A673 (cell line): ENCODE results near the gene FRMD1. TPM values are rescaled to one million over a fixed set of nuclear protein-coding genes. Genes with fewer than 3 reads are reported as not detected.

Experiments used
- BruUV-seq: library from RNA; stranded (reverse); fragments of 400-500 nt; replicated peaks from 2 replicates; lab custom pipeline; 2021; lab: Mats Ljungman, UMichigan
- CTCF ChIA-PET: fragments of 300-600 bp; sonication (Branson Sonifier 250); formaldehyde crosslinking; loops from one replicate; lab custom pipeline; 2022; ENCODE audit warnings: antibody characterized with exemption; lab: Charles Lee
- POLR2A ChIA-PET: fragments of 300-600 bp; sonication (Branson Sonifier 250); formaldehyde crosslinking; loops from one replicate; lab custom pipeline; 2022; ENCODE audit warnings: antibody characterized with exemption; ENCODE audit not compliant: low non-redundant PET; lab: Charles Lee
- DNase-seq: peaks from one replicate; pipeline ENCODE4 v3.0.0-alpha.2; 2015; ENCODE audit warnings: low spot score
- H3K27ac ChIP-seq: fragments of 200-600 bp; sonication (generic); 2 replicates; pipeline ENCODE4 v1.5.1; 2016; ENCODE audit warnings: mixed run types, low read depth, mild to moderate bottlenecking, mixed read lengths, antibody characterized with exemption, low read length; ENCODE audit not compliant: poor library complexity, severe bottlenecking
- H3K27me3 ChIP-seq: fragments of 200-600 bp; sonication (generic); replicated peaks from 2 replicates; pipeline ENCODE4 v1.6.1; 2017; ENCODE audit warnings: mixed run types, low read depth, mild to moderate bottlenecking, mixed read lengths, antibody characterized with exemption, low read length; ENCODE audit not compliant: insufficient read depth, poor library complexity
- H3K36me3 ChIP-seq: fragments of 200-600 bp; sonication (generic); 2 replicates; pipeline ENCODE4 v1.6.1; 2016; ENCODE audit warnings: mixed run types, mild to moderate bottlenecking, mixed read lengths, antibody characterized with exemption, low read length; ENCODE audit not compliant: insufficient read depth, poor library complexity, severe bottlenecking
- H3K4me1 ChIP-seq: fragments of 200-600 bp; sonication (generic); 2 replicates; pipeline ENCODE4 v1.6.1; 2017; ENCODE audit warnings: mixed run types, mild to moderate bottlenecking, mixed read lengths, antibody characterized with exemption, low read length; ENCODE audit not compliant: insufficient read depth, poor library complexity, severe bottlenecking
- H3K4me3 ChIP-seq: fragments of 200-600 bp; sonication (generic); 2 replicates; pipeline ENCODE4 v1.5.1; 2016; ENCODE audit warnings: low read depth, mixed run types, mild to moderate bottlenecking, mixed read lengths, low read length; ENCODE audit not compliant: poor library complexity, severe bottlenecking
- H3K9me3 ChIP-seq: fragments of 200-600 bp; sonication (generic); 2 replicates; pipeline ENCODE4 v1.6.1; 2016; ENCODE audit warnings: mixed run types, low read depth, mild to moderate bottlenecking, mixed read lengths, antibody characterized with exemption, low read length; ENCODE audit not compliant: poor library complexity, severe bottlenecking
- EZH2 ChIP-seq: fragments of 200-600 bp; sonication (generic); IDR thresholded peaks from 2 replicates; pipeline ENCODE4 v1.6.1; 2017; ENCODE audit warnings: borderline replicate concordance, low read depth, mild to moderate bottlenecking, mixed read lengths, antibody characterized with exemption, low read length; ENCODE audit not compliant: poor library complexity, severe bottlenecking
- intact Hi-C: fragments of 100-400 bp; cut with micrococcal nuclease; formaldehyde crosslinking; loops from one replicate; pipeline ENCODE4 v1.10.0; 2022; ENCODE audit not compliant: unreplicated experiment
- total RNA-seq: library from RNA; stranded (reverse); gene quantifications from 2 replicates; pipeline ENCODE4 v1.2.3, GENCODE V29; 2021
- TF ChIP-seq, protein P1 (sequence below): fragments of 300-800, 200-600 bp; sonication (generic); conservative IDR thresholded peaks from 2 replicates; pipeline ENCODE4 v1.5.1; 2017; ENCODE audit warnings: low read depth, mild to moderate bottlenecking, antibody characterized with exemption, low read length, moderate library complexity, mixed read lengths

FRMD1 gene
- total RNA-seq, 1 experiment from 2014 or later = not detected

DNA sequence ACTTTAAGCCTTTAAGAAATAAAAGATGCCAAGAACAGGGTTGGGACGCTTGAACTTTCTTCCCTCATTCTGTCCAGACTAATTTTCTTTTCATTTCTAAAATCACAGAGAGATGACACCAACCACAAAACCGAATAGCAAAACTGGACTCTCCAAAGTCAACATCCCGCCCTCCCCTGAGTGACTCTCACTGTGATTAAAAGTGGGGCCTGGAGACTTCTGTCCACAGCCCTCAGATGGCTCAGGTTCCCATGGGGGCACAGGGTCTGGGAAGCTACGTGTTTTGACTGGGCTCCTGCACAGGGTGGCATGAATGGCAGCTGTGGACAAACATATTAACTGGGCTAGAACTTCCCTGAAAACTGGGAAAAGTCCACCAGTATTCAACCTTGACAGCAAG, 6.3 kb downstream of the FRMD1 start:
- BruUV-seq = no TSS peak
- no peak for TF ChIP-seq EZH2
- TF ChIP-seq, protein P1, sequence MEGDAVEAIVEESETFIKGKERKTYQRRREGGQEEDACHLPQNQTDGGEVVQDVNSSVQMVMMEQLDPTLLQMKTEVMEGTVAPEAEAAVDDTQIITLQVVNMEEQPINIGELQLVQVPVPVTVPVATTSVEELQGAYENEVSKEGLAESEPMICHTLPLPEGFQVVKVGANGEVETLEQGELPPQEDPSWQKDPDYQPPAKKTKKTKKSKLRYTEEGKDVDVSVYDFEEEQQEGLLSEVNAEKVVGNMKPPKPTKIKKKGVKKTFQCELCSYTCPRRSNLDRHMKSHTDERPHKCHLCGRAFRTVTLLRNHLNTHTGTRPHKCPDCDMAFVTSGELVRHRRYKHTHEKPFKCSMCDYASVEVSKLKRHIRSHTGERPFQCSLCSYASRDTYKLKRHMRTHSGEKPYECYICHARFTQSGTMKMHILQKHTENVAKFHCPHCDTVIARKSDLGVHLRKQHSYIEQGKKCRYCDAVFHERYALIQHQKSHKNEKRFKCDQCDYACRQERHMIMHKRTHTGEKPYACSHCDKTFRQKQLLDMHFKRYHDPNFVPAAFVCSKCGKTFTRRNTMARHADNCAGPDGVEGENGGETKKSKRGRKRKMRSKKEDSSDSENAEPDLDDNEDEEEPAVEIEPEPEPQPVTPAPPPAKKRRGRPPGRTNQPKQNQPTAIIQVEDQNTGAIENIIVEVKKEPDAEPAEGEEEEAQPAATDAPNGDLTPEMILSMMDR = no peak
- Histone ChIP-seq H3K27me3 (no peaks in the 10 kb centered on the region), H3K4me3 (no peak overlapping the region), H3K36me3 (no peaks in the 10 kb centered on the region), H3K4me1 (no peaks in the 10 kb centered on the region), H3K27ac (no peak overlapping the region), H3K9me3 (no peaks in the 10 kb centered on the region)
- intact Hi-C loops = no loop called here
- DNase-seq = no peak
- ChIA-PET CTCF (no interaction called here), POLR2A (no interaction called here)

DNA sequence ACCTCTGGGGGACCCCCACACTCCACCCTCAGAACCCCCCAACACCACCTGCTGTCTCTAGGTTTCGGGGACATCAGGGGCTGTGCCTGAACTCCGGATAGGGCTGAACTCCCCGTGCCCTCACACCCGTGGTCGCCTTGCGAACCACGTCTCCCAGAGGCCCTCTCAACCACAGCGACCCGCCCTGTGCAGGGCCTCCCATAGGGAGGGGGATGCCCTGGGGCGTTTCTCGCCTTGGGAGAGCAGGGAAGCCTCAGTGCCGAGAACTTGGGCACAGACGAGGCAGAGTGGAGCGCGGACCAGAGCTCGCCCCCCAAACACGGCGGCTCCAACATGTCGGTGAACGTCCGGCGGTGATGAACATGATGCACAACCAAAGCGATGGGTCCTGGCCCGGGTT, 6.8 kb downstream of the FRMD1 start:
- BruUV-seq = no TSS peak
- H3K36me3 ChIP-seq = no peaks in the 10 kb centered on the region
- no peak for DNase-seq
- H3K9me3 ChIP-seq = no peaks in the 10 kb centered on the region
- POLR2A ChIA-PET = no interaction called here
- TF ChIP-seq, protein P1 = no peak
- H3K4me1 ChIP-seq = no peaks in the 10 kb centered on the region
- CTCF ChIA-PET = no interaction called here
- H3K27ac ChIP-seq = no peak overlapping the region
- H3K4me3 ChIP-seq = no peak overlapping the region
- intact Hi-C loops = no loop called here
- H3K27me3 ChIP-seq = no peaks in the 10 kb centered on the region

DNA sequence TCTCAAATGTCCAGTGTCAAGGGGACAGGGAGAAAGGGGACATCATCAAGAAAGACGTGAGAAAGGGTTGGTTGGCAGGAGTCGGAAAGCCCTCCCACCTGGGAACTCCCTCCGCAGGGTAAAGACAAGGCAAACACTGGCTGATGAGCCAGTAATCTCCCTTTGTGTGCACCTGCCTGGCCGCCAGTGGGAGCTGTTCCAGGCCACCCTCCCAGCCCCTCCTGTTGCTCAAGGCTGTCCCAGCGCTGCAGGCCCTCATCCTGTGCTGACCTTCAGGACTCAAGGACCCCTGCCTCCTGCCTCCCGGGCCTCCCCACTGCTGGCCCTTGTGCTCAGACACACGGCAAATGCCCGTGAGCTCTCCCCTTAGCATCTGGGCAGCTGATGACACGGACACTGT, 7.4 kb downstream of the FRMD1 start:
- H3K36me3 ChIP-seq = no peaks in the 10 kb centered on the region
- no peak for DNase-seq
- no peak overlapping the region for H3K4me3 ChIP-seq
- TF ChIP-seq, protein P1 = no peak
- no peak for TF ChIP-seq EZH2
- ChIA-PET POLR2A (no interaction called here), CTCF (no interaction called here)
- no peak overlapping the region for H3K27ac ChIP-seq
- no peaks in the 10 kb centered on the region for H3K27me3 ChIP-seq
- no TSS peak for BruUV-seq
- intact Hi-C loops = no loop called here
- H3K9me3 ChIP-seq = no peaks in the 10 kb centered on the region
- H3K4me1 ChIP-seq = no peaks in the 10 kb centered on the region
